Small intestine (tissue), 7 donors: ENCODE measurements around the gene RBL2. TPM values are rescaled to one million over a fixed set of nuclear protein-coding genes. Genes with fewer than 3 reads are reported as not detected.

ENCODE experiments used
- DNase-seq, 2 donors: peaks; one replicate each; pipeline versions ENCODE4 v3.0.0 to v3.0.0-alpha.2; 2013
- FAIRE-seq: peaks from 2 replicates; lab custom pipeline; 2012; peaks lifted over from hg19 to GRCh38; lab: Jason Lieb, UNC
- H3K27ac ChIP-seq, 3 donors: one replicate each; pipeline ENCODE4 v1.5.1; 2013; ENCODE audit warnings: low read length in 2 of 3, mild to moderate bottlenecking in 2 of 3, control low read depth in 1 of 3, inconsistent platforms in 1 of 3, low read depth in 1 of 3, moderate library complexity in 1 of 3
- H3K27me3 ChIP-seq, 3 donors: one replicate each; pipeline ENCODE4 v1.6.1; 2013; ENCODE audit warnings: low read length in 3 of 3, inconsistent platforms in 1 of 3; ENCODE audit not compliant: control insufficient read depth in 3 of 3, insufficient read depth in 3 of 3
- H3K36me3 ChIP-seq, 3 donors: one replicate each; pipeline ENCODE4 v1.6.1; 2013; ENCODE audit warnings: low read length in 3 of 3, inconsistent platforms in 1 of 3, low read depth in 1 of 3, mild to moderate bottlenecking in 1 of 3, moderate library complexity in 1 of 3; ENCODE audit not compliant: control insufficient read depth in 3 of 3, insufficient read depth in 2 of 3
- H3K4me1 ChIP-seq, 3 donors: one replicate each; pipeline ENCODE4 v1.6.1; 2013; ENCODE audit warnings: low read length in 2 of 3, inconsistent platforms in 1 of 3, low read depth in 1 of 3, mild to moderate bottlenecking in 1 of 3, moderate library complexity in 1 of 3; ENCODE audit not compliant: control insufficient read depth in 3 of 3, insufficient read depth in 2 of 3
- H3K4me3 ChIP-seq, 3 donors: one replicate each; pipeline ENCODE4 v1.5.1; 2013; ENCODE audit warnings: low read length in 3 of 3, control low read depth in 1 of 3, inconsistent platforms in 1 of 3, low read depth in 1 of 3, mild to moderate bottlenecking in 1 of 3, moderate library complexity in 1 of 3
- H3K9me3 ChIP-seq, 2 donors: one replicate each; pipeline ENCODE4 v1.6.1; 2013; ENCODE audit warnings: low read depth in 1 of 2, low read length in 1 of 2; ENCODE audit not compliant: control insufficient read depth in 2 of 2, insufficient read depth in 1 of 2
- WGBS, 3 donors: extraction: QIAGEN DNeasy Blood & Tissue Kit; methylation state at CpG; one replicate each; pipeline ENCODE4 v1.1.7; 2013; 5-methylcytosine and 5-hydroxymethylcytosine counted together
- polyA plus RNA-seq, 4 donors: library from polyadenylated mRNA; stranded (reverse) in 3 of 4; unstranded in 1 of 4; fragments of 200-250 nt in 3 of 4; fragments of 120-200 nt in 1 of 4; gene quantifications; one replicate each; pipeline versions ENCODE4 v1.2.1 to v1.2.3, GENCODE V29; 2013
- donor health status: healthy with polysubstance abuse.
- donor health status: control.
- donor health status: control.
- donor health status: Bipolar disorder and iron deficiency.
- donor health status: healthy.

Gene RBL2
- polyA plus RNA-seq, 4 donors: 20.5 to 66.1 (median 28.5) TPM

- Histone ChIP-seq H3K36me3 (no peaks in the 10 kb centered on the region), H3K27me3 (no peaks in the 10 kb centered on the region), H3K27ac (no peak overlapping the region), H3K9me3 (no peaks in the 10 kb centered on the region), H3K4me3 (no peak overlapping the region), H3K4me1 (no peaks in the 10 kb centered on the region)
- WGBS, 3 donors: 85 to 90% (median 87%) methylated on average over 21 of the region's 21 CpGs
- FAIRE-seq (no peak), DNase-seq (no peak)
Measured at GRCh38 chr16:53523126-53523804, 89.0 kb downstream of the RBL2 start.

GRCh38 chr16:53523971-53524548 is 89.8 kb downstream of the RBL2 start:
- no peak for FAIRE-seq

GRCh38 chr16:53528797-53529196 is 94.5 kb downstream of the RBL2 start:
- Histone ChIP-seq H3K4me3 (no peak overlapping the region), H3K9me3 (peaks cover 0 to 9% of the 10 kb centered on the region in 2 donors), H3K27ac (no peak overlapping the region), H3K36me3 (no peaks in the 10 kb centered on the region), H3K27me3 (peaks cover 0 to 2% (median 0%) of the 10 kb centered on the region in 3 donors), H3K4me1 (no peaks in the 10 kb centered on the region)
- 87 to 92% (median 91%) methylated on average over 6 of the region's 6 CpGs for WGBS, 3 donors
- DNase-seq: no peak
- FAIRE-seq: no peak

More at GRCh38 chr16:53523971-53524548, 89.8 kb downstream of the RBL2 start:
- H3K4me1 ChIP-seq: no peaks in the 10 kb centered on the region
- DNase-seq: no peak
- 88 to 89% (median 88%) methylated on average over 15 of the region's 15 CpGs for WGBS, 3 donors
- H3K27ac ChIP-seq: no peak overlapping the region
- no peaks in the 10 kb centered on the region for H3K27me3 ChIP-seq
- H3K9me3 ChIP-seq: no peaks in the 10 kb centered on the region
- H3K4me3 ChIP-seq: no peak overlapping the region
- H3K36me3 ChIP-seq: no peaks in the 10 kb centered on the region

- FAIRE-seq: no peak
- peak; percentile 8 to 23 for DNase-seq
- H3K27me3 ChIP-seq: peaks cover 0 to 2% (median 0%) of the 10 kb centered on the region in 3 donors
- peaks cover 0 to 9% of the 10 kb centered on the region in 2 donors for H3K9me3 ChIP-seq
- H3K4me1 ChIP-seq: no peaks in the 10 kb centered on the region
- H3K36me3 ChIP-seq: no peaks in the 10 kb centered on the region
- H3K27ac ChIP-seq: no peak overlapping the region
- no peak overlapping the region for H3K4me3 ChIP-seq
- 30 to 69% (median 38%) methylated on average over 14 of the region's 14 CpGs for WGBS, 3 donors
Measured at GRCh38 chr16:53529513-53529912, 95.2 kb downstream of the RBL2 start.

- 46 to 63% (median 50%) methylated on average over 10 of the region's 10 CpGs for WGBS, 3 donors
- H3K36me3 ChIP-seq: no peaks in the 10 kb centered on the region
- H3K27ac ChIP-seq: no peak overlapping the region
- H3K4me3 ChIP-seq: no peak overlapping the region
- DNase-seq (no peak), FAIRE-seq (no peak)
- H3K9me3 ChIP-seq: peaks cover 0 to 9% of the 10 kb centered on the region in 2 donors
- no peaks in the 10 kb centered on the region for H3K4me1 ChIP-seq
- peaks cover 0 to 2% (median 0%) of the 10 kb centered on the region in 3 donors for H3K27me3 ChIP-seq
Measured at GRCh38 chr16:53530046-53530445, 95.8 kb downstream of the RBL2 start.

GRCh38 chr16:53530741-53531140 is 96.5 kb downstream of the RBL2 start:
- 63 to 75% (median 74%) methylated on average over 1 of the region's 1 CpG for WGBS, 3 donors
- no peak for FAIRE-seq
- Histone ChIP-seq H3K4me3 (no peak overlapping the region), H3K27ac (no peak overlapping the region), H3K4me1 (no peaks in the 10 kb centered on the region), H3K36me3 (no peaks in the 10 kb centered on the region), H3K9me3 (peaks cover 0 to 9% of the 10 kb centered on the region in 2 donors), H3K27me3 (peaks cover 0 to 2% (median 0%) of the 10 kb centered on the region in 3 donors)
- DNase-seq: no peak

GRCh38 chr16:53534206-53534605 is 99.9 kb downstream of the RBL2 start:
- 88 to 100% (median 93%) methylated on average over 2 of the region's 2 CpGs for WGBS, 3 donors
- FAIRE-seq: no peak

GRCh38 chr16:53537626-53538025 is 103.4 kb downstream of the RBL2 start:
- DNase-seq: no peak
- no peaks in the 10 kb centered on the region for H3K4me1 ChIP-seq
- no peaks in the 10 kb centered on the region for H3K9me3 ChIP-seq
- WGBS, 3 donors: 80 to 94% (median 90%) methylated on average over 5 of the region's 5 CpGs
- H3K27me3 ChIP-seq: no peaks in the 10 kb centered on the region
- no peak overlapping the region for H3K27ac ChIP-seq
- no peak overlapping the region for H3K4me3 ChIP-seq
- H3K36me3 ChIP-seq: no peaks in the 10 kb centered on the region
- no peak for FAIRE-seq

More at GRCh38 chr16:53534206-53534605, 99.9 kb downstream of the RBL2 start:
- peaks cover 0 to 9% of the 10 kb centered on the region in 2 donors for H3K9me3 ChIP-seq
- no peak for DNase-seq
- no peaks in the 10 kb centered on the region for H3K36me3 ChIP-seq
- no peaks in the 10 kb centered on the region for H3K4me1 ChIP-seq
- H3K27me3 ChIP-seq: peaks cover 0 to 2% (median 0%) of the 10 kb centered on the region in 3 donors
- no peak overlapping the region for H3K4me3 ChIP-seq
- H3K27ac ChIP-seq: no peak overlapping the region
